NOMO-1 treated with DMSO at 0.1 percent for 48 hours (cell line): ENCODE data around the gene TATDN2.

Experiments
- DNase-seq: peaks from one replicate; lab custom pipeline; 2025; ENCODE audit not compliant: unreplicated experiment; lab: John Stamatoyannopoulos, UW

The TATDN2 gene

GRCh38 chr3:10248184-10248983 is at the start of gene TATDN2:
TSS of gene TATDN2 (plus strand) at chr3:10248459. CDS start at chr3:10249201, 742 bp downstream.
- peak; percentile 96 for DNase-seq

GRCh38 chr3:10198761-10199649 is 49.3 kb upstream of the TATDN2 start:
- DNase-seq: peak; percentile 47

GRCh38 chr3:10204921-10205320 is 43.3 kb upstream of the TATDN2 start:
- DNase-seq: no peak

- DNase-seq: no peak
These were observed 42.7 kb upstream of the TATDN2 start for GRCh38 chr3:10205451-10206165.

- DNase-seq: no peak
These were observed 42.1 kb upstream of the TATDN2 start for GRCh38 chr3:10206166-10206511.

GRCh38 chr3:10213156-10213792 is 35.0 kb upstream of the TATDN2 start:
- no peak for DNase-seq

- DNase-seq: no peak
These were observed 32.5 kb upstream of the TATDN2 start for GRCh38 chr3:10215578-10216368.

- DNase-seq: no peak
These were observed 30.9 kb upstream of the TATDN2 start for GRCh38 chr3:10217359-10217758.

GRCh38 chr3:10219737-10220136 is 28.5 kb upstream of the TATDN2 start:
- DNase-seq: no peak

GRCh38 chr3:10223676-10224639 is 24.3 kb upstream of the TATDN2 start:
- DNase-seq: peak; percentile 78

GRCh38 chr3:10224794-10225665 is 23.2 kb upstream of the TATDN2 start:
- peak; percentile 79 for DNase-seq

- DNase-seq: no peak
These were observed 22.0 kb upstream of the TATDN2 start for GRCh38 chr3:10226293-10226692.

GRCh38 chr3:10228248-10228950 is 19.9 kb upstream of the TATDN2 start:
- no peak for DNase-seq

GRCh38 chr3:10229576-10229975 is 18.7 kb upstream of the TATDN2 start:
- no peak for DNase-seq

GRCh38 chr3:10232137-10232536 is 16.1 kb upstream of the TATDN2 start:
- DNase-seq: peak; percentile 66

- DNase-seq: no peak
These were observed 14.3 kb upstream of the TATDN2 start for GRCh38 chr3:10233988-10234387.

GRCh38 chr3:10234526-10235230 is 13.6 kb upstream of the TATDN2 start:
- no peak for DNase-seq
